HEK293 (cell line): ENCODE data around the gene JAZF1.

Source experiments
- CTCF ChIA-PET: fragments of 350-600 bp; formaldehyde crosslinking; extraction: SDS; loops from one replicate; lab custom pipeline; 2021; ENCODE audit warnings: antibody characterized with exemption; lab: Yijun Ruan, JAX
- POLR2A ChIA-PET: fragments of 300-600 bp; formaldehyde crosslinking; extraction: SDS; loops from one replicate; lab custom pipeline; 2020; ENCODE audit warnings: antibody characterized with exemption, inconsistent platforms; lab: Yijun Ruan, JAX
- H3K27ac ChIP-seq: fragments of 200-500 bp; sonication (Bioruptor generic); 2 replicates; pipeline ENCODE4 v1.5.1; 2014; ENCODE audit warnings: low read depth, low read length, control low read depth, inconsistent platforms; ENCODE audit errors: extremely low read depth
- H3K36me3 ChIP-seq, 2 experiments: fragments of 200-500 bp in 1 of 2; sonication (Bioruptor generic) in 1 of 2; 1 replicate in 1 of 2; 2 replicates in 1 of 2; pipeline ENCODE4 v1.5.1; 2014 to 2017; ENCODE audit warnings: inconsistent platforms in 2 of 2, low read length in 2 of 2; ENCODE audit not compliant: control insufficient read depth in 2 of 2, insufficient read depth in 1 of 2
- H3K4me1 ChIP-seq: fragments of 200-500 bp; sonication (Bioruptor generic); 2 replicates; pipeline ENCODE4 v1.5.1; 2014; ENCODE audit warnings: mild to moderate bottlenecking, low read length, inconsistent platforms; ENCODE audit not compliant: control insufficient read depth, insufficient read depth
- H3K4me3 ChIP-seq: 2 replicates; pipeline ENCODE4 v1.5.1; 2011; ENCODE audit warnings: low read depth, mild to moderate bottlenecking, control low read depth, low read length, moderate library complexity
- H3K9me3 ChIP-seq: fragments of 200-500 bp; sonication (Bioruptor generic); 2 replicates; pipeline ENCODE4 v1.5.1; 2014; ENCODE audit warnings: low read depth, low read length, inconsistent platforms; ENCODE audit not compliant: control insufficient read depth, insufficient read depth
- FEZF1 ChIP-seq: fragments of 450-650 bp; formaldehyde crosslinking; IDR thresholded peaks from 2 replicates; pipeline ENCODE4 v1.5.1; 2016; ENCODE audit warnings: missing biosample characterization, missing genetic modification characterization
- GLI2 ChIP-seq: fragments of 450-650 bp; formaldehyde crosslinking; IDR thresholded peaks from 2 replicates; pipeline ENCODE4; 2017; ENCODE audit warnings: missing biosample characterization, missing genetic modification characterization, low read depth, borderline replicate concordance
- MZF1 ChIP-seq: fragments of 450-650 bp; formaldehyde crosslinking; IDR thresholded peaks from 2 replicates; pipeline ENCODE4 v1.5.1; 2017; ENCODE audit warnings: missing biosample characterization, missing genetic modification characterization, borderline replicate concordance
- WT1 ChIP-seq: fragments of 450-650 bp; formaldehyde crosslinking; IDR thresholded peaks from 2 replicates; pipeline ENCODE4 v1.5.1; 2016; ENCODE audit warnings: missing biosample characterization, missing genetic modification characterization
- YY1 ChIP-seq: fragments of 450-650 bp; formaldehyde crosslinking; IDR thresholded peaks from 2 replicates; pipeline ENCODE4 v1.5.1; 2018; ENCODE audit warnings: missing biosample characterization, missing genetic modification characterization
- ZBTB20 ChIP-seq: fragments of 450-650 bp; formaldehyde crosslinking; IDR thresholded peaks from 2 replicates; pipeline ENCODE4 v1.5.1; 2016; ENCODE audit warnings: missing biosample characterization, missing genetic modification characterization
- ZBTB8A ChIP-seq: fragments of 450-650 bp; formaldehyde crosslinking; IDR thresholded peaks from 2 replicates; pipeline ENCODE4 v1.5.1; 2016; ENCODE audit warnings: missing biosample characterization, missing genetic modification characterization
- ZIC2 ChIP-seq: fragments of 450-650 bp; formaldehyde crosslinking; IDR thresholded peaks from 2 replicates; pipeline ENCODE4 v1.5.1; 2016; ENCODE audit warnings: missing biosample characterization, missing genetic modification characterization
- ZNF114 ChIP-seq: fragments of 450-650 bp; formaldehyde crosslinking; IDR thresholded peaks from 2 replicates; pipeline ENCODE4 v1.5.0; 2017; ENCODE audit warnings: missing biosample characterization, missing genetic modification characterization
- ZNF19 ChIP-seq: fragments of 450-650 bp; formaldehyde crosslinking; IDR thresholded peaks from 2 replicates; pipeline ENCODE4; 2016; ENCODE audit warnings: missing biosample characterization, missing genetic modification characterization, low read depth
- ZNF2 ChIP-seq: fragments of 450-650 bp; formaldehyde crosslinking; IDR thresholded peaks from 2 replicates; pipeline ENCODE4 v1.5.1; 2016; ENCODE audit warnings: missing biosample characterization, missing genetic modification characterization
- ZNF302 ChIP-seq: fragments of 450-650 bp; formaldehyde crosslinking; IDR thresholded peaks from 2 replicates; pipeline ENCODE4 v1.5.1; 2016; ENCODE audit warnings: missing biosample characterization, missing genetic modification characterization, low read depth
- ZNF416 ChIP-seq: fragments of 450-650 bp; formaldehyde crosslinking; IDR thresholded peaks from 2 replicates; pipeline ENCODE4 v1.5.1; 2016; ENCODE audit warnings: missing biosample characterization, missing genetic modification characterization
- ZNF473 ChIP-seq: fragments of 450-650 bp; formaldehyde crosslinking; IDR thresholded peaks from 2 replicates; pipeline ENCODE4 v1.5.1; 2017; ENCODE audit warnings: missing biosample characterization, missing genetic modification characterization
- ZNF501 ChIP-seq: fragments of 450-650 bp; formaldehyde crosslinking; IDR thresholded peaks from 2 replicates; pipeline ENCODE4 v1.5.1; 2016; ENCODE audit warnings: missing biosample characterization, missing genetic modification characterization
- ZNF544 ChIP-seq: fragments of 450-650 bp; formaldehyde crosslinking; IDR thresholded peaks from 2 replicates; pipeline ENCODE4 v1.5.0; 2017; ENCODE audit warnings: missing biosample characterization, missing genetic modification characterization
- ZNF561 ChIP-seq: fragments of 450-650 bp; IDR thresholded peaks from 2 replicates; pipeline ENCODE4 v1.5.1; 2018; ENCODE audit warnings: missing biosample characterization, missing genetic modification characterization, borderline replicate concordance
- ZNF654 ChIP-seq: fragments of 450-650 bp; formaldehyde crosslinking; IDR thresholded peaks from 2 replicates; pipeline ENCODE4 v1.5.1; 2016; ENCODE audit warnings: low read depth, missing biosample characterization, missing genetic modification characterization
- ZNF830 ChIP-seq: fragments of 450-650 bp; IDR thresholded peaks from 2 replicates; pipeline ENCODE4 v1.5.0; 2018; ENCODE audit warnings: missing biosample characterization, missing genetic modification characterization, low read depth, mild to moderate bottlenecking, moderate library complexity
- ZNF837 ChIP-seq: fragments of 450-650 bp; formaldehyde crosslinking; IDR thresholded peaks from 2 replicates; pipeline ENCODE4 v1.5.1; 2016; ENCODE audit warnings: missing biosample characterization, missing genetic modification characterization
- ZSCAN16 ChIP-seq: fragments of 450-650 bp; formaldehyde crosslinking; IDR thresholded peaks from 2 replicates; pipeline ENCODE4 v1.5.1; 2016; ENCODE audit warnings: missing biosample characterization, missing genetic modification characterization
- TF ChIP-seq, protein P1 (sequence below): fragments of 450-650 bp; formaldehyde crosslinking; IDR thresholded peaks from 2 replicates; pipeline ENCODE4 v1.5.1; 2017; ENCODE audit warnings: missing biosample characterization, missing genetic modification characterization
- TF ChIP-seq, protein P2 (sequence below): fragments of 450-650 bp; formaldehyde crosslinking; IDR thresholded peaks from 2 replicates; pipeline ENCODE4 v1.5.1; 2016; ENCODE audit warnings: missing biosample characterization, missing genetic modification characterization

JAZF1 gene

DNA sequence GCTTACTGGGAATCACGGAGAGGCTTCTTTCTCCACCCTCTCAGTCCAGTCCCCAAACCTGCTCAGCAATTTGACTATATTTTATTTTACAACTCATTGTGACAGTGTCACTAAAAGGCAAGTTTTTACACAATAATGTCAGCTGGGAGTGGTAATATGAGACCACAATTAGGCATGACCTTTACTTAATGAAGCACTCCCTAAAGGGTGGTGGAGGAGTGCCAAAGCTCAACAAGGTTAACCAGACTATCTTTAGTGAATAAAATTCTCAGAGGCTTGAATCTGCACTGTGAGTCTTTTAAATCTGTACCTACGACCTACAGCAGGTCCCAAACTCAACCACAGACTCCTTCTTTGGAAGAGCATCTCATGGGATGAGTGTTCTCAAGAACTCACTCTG, 225.0 kb downstream of the JAZF1 start:
- POLR2A ChIA-PET, result no interaction called here
- Histone ChIP-seq H3K36me3 (no peaks in the 10 kb centered on the region), H3K4me1 (no peaks in the 10 kb centered on the region), H3K27ac (no peak overlapping the region), H3K9me3 (no peaks in the 10 kb centered on the region), H3K4me3 (no peak overlapping the region)
- CTCF ChIA-PET, result no interaction called here
- TF ChIP-seq FEZF1 (0 out of 2 replicates have a peak, but pooled peaks have one; percentile 33), WT1 (peak; percentile 85), ZNF114 (tag by site-specific recombination) (no peak)
- TF ChIP-seq, protein P1, sequence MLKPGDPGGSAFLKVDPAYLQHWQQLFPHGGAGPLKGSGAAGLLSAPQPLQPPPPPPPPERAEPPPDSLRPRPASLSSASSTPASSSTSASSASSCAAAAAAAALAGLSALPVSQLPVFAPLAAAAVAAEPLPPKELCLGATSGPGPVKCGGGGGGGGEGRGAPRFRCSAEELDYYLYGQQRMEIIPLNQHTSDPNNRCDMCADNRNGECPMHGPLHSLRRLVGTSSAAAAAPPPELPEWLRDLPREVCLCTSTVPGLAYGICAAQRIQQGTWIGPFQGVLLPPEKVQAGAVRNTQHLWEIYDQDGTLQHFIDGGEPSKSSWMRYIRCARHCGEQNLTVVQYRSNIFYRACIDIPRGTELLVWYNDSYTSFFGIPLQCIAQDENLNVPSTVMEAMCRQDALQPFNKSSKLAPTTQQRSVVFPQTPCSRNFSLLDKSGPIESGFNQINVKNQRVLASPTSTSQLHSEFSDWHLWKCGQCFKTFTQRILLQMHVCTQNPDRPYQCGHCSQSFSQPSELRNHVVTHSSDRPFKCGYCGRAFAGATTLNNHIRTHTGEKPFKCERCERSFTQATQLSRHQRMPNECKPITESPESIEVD, result 0 out of 2 replicates have a peak, but pooled peaks have one; percentile 8

GRCh38 chr7:27955011-27955410, 225.6 kb downstream of the JAZF1 start:
- no peak for TF ChIP-seq ZNF2 (tag by site-specific recombination)
- no peak for TF ChIP-seq MZF1
- no peak for TF ChIP-seq ZBTB8A (tag by site-specific recombination)
- TF ChIP-seq ZSCAN16, result no peak
- no peak for TF ChIP-seq ZNF416 (tag by site-specific recombination)
- TF ChIP-seq ZNF302 (tag by site-specific recombination), result no peak
- TF ChIP-seq, protein P2, sequence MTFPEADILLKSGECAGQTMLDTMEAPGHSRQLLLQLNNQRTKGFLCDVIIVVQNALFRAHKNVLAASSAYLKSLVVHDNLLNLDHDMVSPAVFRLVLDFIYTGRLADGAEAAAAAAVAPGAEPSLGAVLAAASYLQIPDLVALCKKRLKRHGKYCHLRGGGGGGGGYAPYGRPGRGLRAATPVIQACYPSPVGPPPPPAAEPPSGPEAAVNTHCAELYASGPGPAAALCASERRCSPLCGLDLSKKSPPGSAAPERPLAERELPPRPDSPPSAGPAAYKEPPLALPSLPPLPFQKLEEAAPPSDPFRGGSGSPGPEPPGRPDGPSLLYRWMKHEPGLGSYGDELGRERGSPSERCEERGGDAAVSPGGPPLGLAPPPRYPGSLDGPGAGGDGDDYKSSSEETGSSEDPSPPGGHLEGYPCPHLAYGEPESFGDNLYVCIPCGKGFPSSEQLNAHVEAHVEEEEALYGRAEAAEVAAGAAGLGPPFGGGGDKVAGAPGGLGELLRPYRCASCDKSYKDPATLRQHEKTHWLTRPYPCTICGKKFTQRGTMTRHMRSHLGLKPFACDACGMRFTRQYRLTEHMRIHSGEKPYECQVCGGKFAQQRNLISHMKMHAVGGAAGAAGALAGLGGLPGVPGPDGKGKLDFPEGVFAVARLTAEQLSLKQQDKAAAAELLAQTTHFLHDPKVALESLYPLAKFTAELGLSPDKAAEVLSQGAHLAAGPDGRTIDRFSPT, result no peak
- no peak for TF ChIP-seq ZNF473 (tag by site-specific recombination)
- TF ChIP-seq ZNF654 (tag by site-specific recombination), result no peak
- no peak for TF ChIP-seq ZBTB20 (tag by site-specific recombination)
- no peak for TF ChIP-seq YY1 (tag by site-specific recombination)
- no peak for TF ChIP-seq ZNF501 (tag by site-specific recombination)
- no peak for TF ChIP-seq ZNF544
- no peak for TF ChIP-seq ZNF830 (tag by site-specific recombination)
- TF ChIP-seq, all 188 proteins: peak for 0
- POLR2A ChIA-PET, result no interaction called here
- Histone ChIP-seq H3K27ac (no peak overlapping the region), H3K9me3 (no peaks in the 10 kb centered on the region), H3K4me1 (no peaks in the 10 kb centered on the region), H3K36me3 (no peaks in the 10 kb centered on the region), H3K4me3 (no peak overlapping the region)
- CTCF ChIA-PET, result no interaction called here

DNA sequence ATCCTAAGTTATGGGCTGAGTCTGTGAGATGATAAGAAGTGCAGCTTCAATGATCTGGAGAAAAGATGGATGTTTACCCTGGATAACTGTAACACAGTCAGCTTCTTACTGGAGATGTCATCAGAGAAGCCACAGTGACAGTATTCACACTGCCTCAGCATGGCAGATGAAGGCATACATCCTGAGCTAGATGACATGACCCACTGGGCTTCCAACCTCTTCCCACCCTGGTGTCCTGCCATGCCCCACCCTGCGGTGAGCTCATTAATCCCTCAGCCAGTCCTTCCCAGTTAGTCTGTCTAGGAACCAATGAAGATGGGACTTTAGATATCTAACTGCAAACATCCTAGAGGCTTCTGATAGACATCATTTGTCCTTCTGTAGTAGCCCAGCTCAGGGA, 226.8 kb downstream of the JAZF1 start:
- ChIA-PET POLR2A (no interaction called here), CTCF (interaction anchor here (0.7 to 1.4 kb wide), 2 partner anchors 66 to 252 kb away, joined by 3 to 4 read pairs; no protein-coding TSS in a partner anchor)
- TF ChIP-seq ZNF561, result no peak
- no peak for TF ChIP-seq ZNF837
- no peak for TF ChIP-seq GLI2 (tag by site-specific recombination)
- TF ChIP-seq ZIC2 (tag by site-specific recombination), result peak; percentile 40
- no peak for TF ChIP-seq ZNF19 (tag by site-specific recombination)
- H3K4me1 ChIP-seq, result no peaks in the 10 kb centered on the region
- H3K27ac ChIP-seq, result no peak overlapping the region
- no peaks in the 10 kb centered on the region for H3K36me3 ChIP-seq
- H3K4me3 ChIP-seq, result no peak overlapping the region
- no peaks in the 10 kb centered on the region for H3K9me3 ChIP-seq
